CD4-positive, alpha-beta T cell treated with Interleukin-4 for 4 hours (primary cell): Measurements from ENCODE around the gene VHLL.

ENCODE experiments used
- DNase-seq: peaks from one replicate; pipeline ENCODE4 v3.0.0-alpha.2; 2020

VHLL gene

GRCh38 chr1:156289857-156290256 is 9.2 kb downstream of the VHLL start:
- no peak for DNase-seq

GRCh38 chr1:156286061-156286460 is 13.0 kb downstream of the VHLL start:
- DNase-seq = no peak

- DNase-seq = no peak
These were observed 13.7 kb downstream of the VHLL start for GRCh38 chr1:156285437-156285836.

- no peak for DNase-seq
These were observed 14.3 kb downstream of the VHLL start for GRCh38 chr1:156284757-156285156.

- no peak for DNase-seq
These were observed 15.0 kb downstream of the VHLL start, which contains the start of gene TMEM79 for GRCh38 chr1:156284112-156284511. TSS of gene TMEM79 (plus strand) at chr1:156284325. CDS start at chr1:156285227, 902 bp downstream.

- DNase-seq = no peak
These were observed 15.6 kb downstream of the VHLL start for GRCh38 chr1:156283521-156283920.

- peak; percentile 99 for DNase-seq
These were observed 16.5 kb downstream of the VHLL start, which contains the start of gene SMG5 for GRCh38 chr1:156282479-156283222. TSS of gene SMG5 (minus strand) at chr1:156282825. CDS start at chr1:156282680, 145 bp downstream.

- no peak for DNase-seq
These were observed 17.2 kb downstream of the VHLL start for GRCh38 chr1:156281693-156282478.

- peak; percentile 13 for DNase-seq
These were observed 17.8 kb downstream of the VHLL start for GRCh38 chr1:156281281-156281680.

- DNase-seq = no peak
These were observed 19.3 kb downstream of the VHLL start for GRCh38 chr1:156279837-156280236.

- no peak for DNase-seq
These were observed 22.1 kb downstream of the VHLL start for GRCh38 chr1:156276966-156277381.

- no peak for DNase-seq
These were observed 22.6 kb downstream of the VHLL start for GRCh38 chr1:156276532-156276931.

GRCh38 chr1:156270314-156270713 is 28.8 kb downstream of the VHLL start:
- no peak for DNase-seq

GRCh38 chr1:156268336-156268735 is 30.8 kb downstream of the VHLL start:
- DNase-seq = no peak

GRCh38 chr1:156266051-156266450 is 33.1 kb downstream of the VHLL start:
- no peak for DNase-seq

- no peak for DNase-seq
These were observed 35.8 kb downstream of the VHLL start for GRCh38 chr1:156263288-156263655.

- DNase-seq = no peak
These were observed 36.4 kb downstream of the VHLL start for GRCh38 chr1:156262461-156263287.

- DNase-seq = no peak
These were observed 38.2 kb downstream of the VHLL start for GRCh38 chr1:156260896-156261295.

GRCh38 chr1:156259805-156260204 is 39.3 kb downstream of the VHLL start:
- no peak for DNase-seq

- no peak for DNase-seq
These were observed 40.2 kb downstream of the VHLL start for GRCh38 chr1:156258859-156259258.

- no peak for DNase-seq
These were observed 41.4 kb downstream of the VHLL start for GRCh38 chr1:156257711-156258110.

- no peak for DNase-seq
These were observed 45.5 kb downstream of the VHLL start for GRCh38 chr1:156253634-156254033.

- DNase-seq = no peak
These were observed 47.6 kb downstream of the VHLL start for GRCh38 chr1:156251527-156251926.
